HG03039 (cell line): ENCODE data around the gene MCTP1.
"Not testable (repeated sequence)": the region's sequence is repeated elsewhere in the genome, so short reads cannot be mapped to it uniquely, and the experiment has no call there.

ENCODE experiments used
- ATAC-seq: cut with Tn5 transposase; IDR thresholded peaks from one replicate; pipeline ENCODE4 v1.9.1; 2021; ENCODE audit warnings: mild to moderate bottlenecking, moderate library complexity; ENCODE audit not compliant: unreplicated experiment

Gene MCTP1

GRCh38 chr5:95256446-95256845 is 28.4 kb downstream of the MCTP1 start:
- ATAC-seq, result no peak

DNA sequence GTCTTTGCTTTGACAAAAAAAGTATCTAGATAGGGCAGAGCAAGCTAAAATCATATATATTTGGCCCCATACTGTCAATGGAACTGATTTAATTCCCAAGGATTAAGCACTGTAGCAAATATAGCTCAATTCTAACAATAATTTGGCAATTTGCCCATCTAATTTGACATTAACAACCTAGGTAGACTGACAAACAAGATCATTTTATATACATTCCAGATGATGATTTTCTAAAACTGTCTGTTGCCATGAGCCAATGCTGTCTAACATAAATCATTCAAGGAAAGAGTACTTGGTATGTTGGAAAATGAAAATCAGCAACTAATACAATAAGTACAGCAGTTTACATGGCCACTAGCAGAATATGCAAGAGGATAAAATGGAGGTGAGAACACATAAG is 32.1 kb downstream of the MCTP1 start:
- no peak for ATAC-seq

GRCh38 chr5:95251185-95251584 is 33.7 kb downstream of the MCTP1 start:
- ATAC-seq, result no peak

GRCh38 chr5:95244479-95244878 is 40.4 kb downstream of the MCTP1 start:
- ATAC-seq, result no peak

DNA sequence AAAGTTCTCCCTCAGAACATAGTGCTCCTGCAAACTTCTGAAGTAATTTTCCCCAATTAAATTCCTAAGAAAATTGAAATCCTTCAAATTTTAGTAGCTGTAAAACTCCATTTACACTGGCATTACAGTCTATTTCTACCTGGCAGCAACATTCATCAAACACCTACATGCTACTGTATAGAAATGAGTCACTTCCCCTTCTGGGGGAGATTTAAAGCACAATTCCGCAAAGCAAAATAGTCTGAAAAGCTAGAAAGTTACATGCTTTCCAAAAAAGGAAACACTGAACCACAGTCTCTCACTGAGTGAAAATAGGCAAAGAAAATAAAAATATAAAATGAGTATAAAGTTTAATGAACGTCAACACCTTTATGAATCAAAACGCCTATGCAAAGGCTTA is 43.3 kb downstream of the MCTP1 start:
- ATAC-seq, result peak; percentile 93

- ATAC-seq, result no peak
Observed at GRCh38 chr5:95241161-95241560, 43.7 kb downstream of the MCTP1 start.

DNA sequence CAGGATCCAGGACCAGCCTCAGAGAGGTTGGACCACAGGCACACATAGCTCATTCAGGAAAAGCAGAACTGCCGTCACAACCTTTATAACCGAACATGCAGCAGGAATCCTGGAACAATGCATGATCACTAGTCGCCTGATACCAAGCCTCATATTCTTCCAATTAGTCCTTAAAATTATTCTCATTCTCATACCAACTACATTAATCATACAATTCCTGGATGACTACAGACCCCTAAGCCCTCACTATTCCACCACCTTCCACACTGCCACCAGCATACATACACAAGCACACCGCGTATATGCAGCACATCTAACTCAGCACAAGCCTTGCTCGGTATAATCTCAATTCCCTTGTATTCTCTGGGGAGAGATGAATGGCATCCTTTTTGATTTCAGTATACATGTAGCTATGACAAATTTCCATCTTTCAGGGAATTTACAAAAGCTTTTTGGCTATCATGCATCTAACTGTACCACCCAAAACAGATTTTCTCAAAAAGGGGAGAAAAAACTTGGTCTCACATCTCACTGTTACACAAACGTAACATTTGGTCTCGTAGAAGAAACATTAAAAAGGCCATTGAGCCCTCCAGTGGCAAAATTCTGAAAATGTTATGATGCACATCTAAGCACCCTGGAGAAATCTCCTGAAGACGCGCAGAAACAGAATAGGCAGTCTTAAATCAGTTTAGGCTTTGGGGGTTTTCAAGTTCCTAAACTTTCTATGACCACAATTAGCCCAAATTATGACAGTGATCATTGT is 46.2 kb downstream of the MCTP1 start:
- no peak for ATAC-seq

- no peak for ATAC-seq
Observed at GRCh38 chr5:95237324-95237723, 47.6 kb downstream of the MCTP1 start.

DNA sequence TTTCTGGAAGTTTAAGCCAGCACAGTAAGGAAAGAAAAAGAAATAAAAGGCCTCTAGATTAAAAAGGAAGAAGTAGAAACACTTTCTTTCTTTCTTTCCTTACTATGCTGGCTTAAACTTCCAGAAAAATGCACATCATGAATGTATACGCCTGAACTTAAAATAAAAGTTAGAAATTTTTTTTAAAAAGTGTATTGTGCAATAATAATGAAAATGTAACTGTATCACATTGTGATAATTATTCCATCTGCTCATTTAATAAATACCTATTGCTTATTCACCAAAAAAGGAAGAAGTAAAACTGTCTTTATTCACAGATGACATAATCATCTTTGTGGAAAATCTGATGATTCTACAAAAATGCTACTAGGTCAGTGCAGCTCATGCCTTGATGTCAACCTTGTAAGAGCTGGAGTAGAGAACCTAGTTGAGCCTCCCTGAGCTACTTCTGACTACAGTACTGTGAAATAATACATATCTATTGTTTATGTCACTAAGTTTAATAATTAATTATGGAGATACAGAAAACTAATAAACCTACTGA is 49.4 kb downstream of the MCTP1 start:
- no peak for ATAC-seq

DNA sequence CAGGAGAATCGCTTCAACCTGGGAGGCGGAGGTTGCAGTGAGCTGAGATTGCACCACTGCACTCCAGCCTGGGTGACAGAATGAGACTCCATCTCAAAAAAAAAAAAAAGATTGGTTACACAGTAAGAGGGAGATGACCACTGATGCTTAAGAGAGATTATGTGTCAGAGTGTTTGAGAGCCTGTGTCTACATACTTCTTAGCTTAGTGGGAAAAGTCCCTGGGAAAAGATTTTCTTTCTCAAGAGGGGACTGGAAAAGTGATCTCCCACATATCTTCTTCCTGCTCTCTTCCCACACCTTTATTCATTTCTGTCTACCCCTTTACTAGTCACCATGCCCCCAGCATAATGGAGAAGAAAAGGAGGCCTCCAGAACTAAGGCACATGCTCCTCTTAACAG is 55.2 kb downstream of the MCTP1 start:
- ATAC-seq, result no peak

DNA sequence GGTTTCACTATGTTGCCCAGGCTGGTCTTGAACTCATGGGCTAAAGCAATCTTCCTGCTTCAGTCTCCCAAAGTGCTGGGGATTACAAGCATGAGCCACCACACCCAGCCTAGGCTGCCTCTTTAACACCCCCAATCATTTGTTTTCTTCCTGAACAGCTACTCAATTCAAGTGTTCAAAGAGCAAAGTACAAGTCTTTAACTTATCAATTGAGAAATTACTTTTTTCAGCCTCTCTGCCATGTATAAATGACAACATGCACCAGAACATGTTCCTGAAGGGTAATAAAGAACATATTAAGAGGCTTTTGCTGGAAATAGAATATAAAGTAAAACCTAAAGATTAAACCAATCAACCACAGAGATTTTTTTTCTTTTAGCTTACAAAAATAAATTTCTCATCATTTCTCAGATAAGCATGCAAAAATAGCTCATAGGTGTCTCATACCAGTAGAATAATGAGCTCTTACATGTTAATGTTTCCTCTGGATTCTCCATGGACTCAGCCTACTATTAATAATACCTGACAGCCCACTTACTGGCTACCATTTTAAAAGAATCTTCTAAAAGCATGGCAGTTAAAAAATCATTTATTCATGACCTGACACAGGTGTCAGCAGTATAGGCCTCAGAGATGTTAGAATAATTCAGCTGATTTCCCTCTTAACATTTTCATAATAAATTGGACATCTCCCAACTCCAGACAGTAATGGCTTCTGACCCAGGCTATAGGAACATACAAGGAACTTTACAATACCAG is 60.0 kb downstream of the MCTP1 start:
- no peak for ATAC-seq

GRCh38 chr5:95223566-95224258 is 61.2 kb downstream of the MCTP1 start:
- ATAC-seq, result no peak

DNA sequence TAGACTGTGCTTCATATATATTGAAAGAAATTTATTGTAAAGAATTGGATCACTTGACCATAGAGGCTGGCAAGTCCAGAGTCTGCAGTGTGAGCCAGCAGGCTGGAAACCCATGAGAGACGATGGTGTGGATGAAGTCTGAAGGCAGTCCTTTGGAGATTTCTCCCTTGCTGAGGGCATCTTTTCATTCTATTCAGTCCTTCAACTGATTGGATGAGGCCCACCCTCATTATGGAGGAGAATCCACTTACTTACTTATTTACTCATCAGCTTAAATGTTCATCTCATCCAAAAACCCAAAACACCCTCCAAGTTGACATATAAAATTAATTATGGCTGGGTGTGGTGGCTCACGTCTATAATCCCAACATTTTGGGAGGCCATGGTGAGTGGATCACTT is 62.1 kb downstream of the MCTP1 start:
- no peak for ATAC-seq

- ATAC-seq, result no peak
Observed at GRCh38 chr5:95221234-95221633, 63.7 kb downstream of the MCTP1 start.

DNA sequence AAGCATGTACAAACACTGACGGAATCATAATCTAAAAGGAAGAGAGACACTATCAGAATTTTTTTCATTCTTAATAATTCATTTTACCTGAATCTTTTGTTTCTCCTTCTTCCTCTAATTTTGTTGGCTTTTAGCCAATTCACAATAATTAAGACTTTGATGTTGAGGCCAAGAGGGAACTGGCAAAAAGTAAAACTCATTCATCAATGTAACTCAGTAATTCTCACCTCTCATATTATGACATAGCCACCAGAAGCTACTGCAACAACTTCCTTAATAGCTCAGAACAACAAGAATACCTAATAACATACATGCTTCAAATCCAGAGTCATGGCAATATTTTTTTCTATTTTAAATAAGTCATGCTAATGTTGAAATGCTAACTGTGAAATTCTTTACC is 64.5 kb downstream of the MCTP1 start:
- no peak for ATAC-seq

GRCh38 chr5:95219411-95219810 is 65.5 kb downstream of the MCTP1 start:
- ATAC-seq, result no peak

DNA sequence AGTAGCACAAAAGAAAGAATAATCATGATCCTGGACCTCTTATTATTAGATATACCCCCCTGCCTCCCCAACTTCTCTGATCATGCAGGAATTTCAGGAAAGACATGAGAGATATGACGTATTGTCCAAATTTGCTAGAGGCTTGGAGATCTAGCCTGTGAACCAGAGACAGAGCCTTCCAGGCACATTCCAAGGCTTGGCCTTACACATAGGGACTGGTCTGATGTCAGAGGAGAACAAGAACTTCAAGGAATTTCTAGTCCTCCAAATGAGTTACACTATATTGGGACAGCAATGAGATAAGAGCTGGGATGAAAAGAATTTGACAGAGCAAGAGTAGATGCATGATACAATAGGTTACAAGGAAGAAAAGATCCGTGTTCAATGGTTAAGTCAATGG is 67.0 kb downstream of the MCTP1 start:
- no peak for ATAC-seq

DNA sequence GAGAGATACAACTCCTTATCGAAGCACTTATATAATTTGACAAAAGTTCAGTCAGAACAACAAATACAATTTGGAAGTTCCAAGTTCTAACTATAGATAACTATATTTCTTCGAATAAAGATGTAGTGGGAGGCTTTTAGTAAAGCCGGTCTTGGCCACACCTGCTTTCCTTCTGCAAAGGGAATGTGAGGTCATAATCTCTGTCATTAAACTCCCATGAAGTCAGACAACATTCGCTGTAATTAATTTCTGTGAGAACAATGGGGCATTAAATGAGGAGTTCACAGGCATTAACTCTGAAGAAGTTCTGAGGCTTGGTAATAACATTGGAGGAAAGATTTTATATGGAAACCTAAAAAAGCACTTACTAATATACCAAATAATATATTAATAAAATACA is 67.5 kb downstream of the MCTP1 start:
- ATAC-seq, result no peak

GRCh38 chr5:95216136-95216955 is 68.5 kb downstream of the MCTP1 start:
- ATAC-seq, result no peak

GRCh38 chr5:95207811-95208210 is 77.1 kb downstream of the MCTP1 start:
- ATAC-seq, result not testable (repeated sequence)

DNA sequence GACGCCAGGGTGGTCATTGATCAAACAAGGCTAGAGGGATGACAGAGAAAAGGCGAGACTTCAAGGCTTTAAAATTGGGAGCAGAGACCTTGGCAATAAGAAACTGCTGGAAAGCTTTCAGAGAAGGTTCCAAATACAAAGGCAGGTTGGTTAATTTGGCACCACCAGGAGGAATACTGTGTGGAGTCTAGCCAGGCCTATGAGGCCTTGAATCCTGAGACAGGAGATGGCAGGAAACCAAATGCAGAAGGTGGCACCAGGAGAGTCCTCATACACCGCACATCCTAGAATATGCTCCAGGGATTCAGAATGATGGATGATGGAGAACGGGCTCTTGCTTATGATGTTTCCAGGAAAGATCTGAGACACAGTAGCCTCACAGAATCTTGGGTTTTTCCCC is 90.0 kb downstream of the MCTP1 start:
- ATAC-seq, result no peak
